Naive thymus-derived CD8-positive, alpha-beta T cell (primary cell): ENCODE data around the gene LRRC73. TPM values are rescaled to one million over a fixed set of nuclear protein-coding genes. Genes with fewer than 3 reads are reported as not detected.

ENCODE experiments used
- ATAC-seq, 2 donors: fragments of 150-1000 bp; cut with Tn5 transposase in 1 of 2; sonication (Bioruptor Pico), chemical (Tn5 transposase) in 1 of 2; 1 replicate in 1 of 2; 2 replicates in 1 of 2; pipeline ENCODE4 v1.10.0; 2021; ENCODE audit warnings: mild to moderate bottlenecking in 2 of 2, moderate library complexity in 2 of 2
- POLR2A ChIA-PET: fragments of 350-600 bp; sonication (Branson Sonifier 250); formaldehyde crosslinking; loops from one replicate; lab custom pipeline; 2021; ENCODE audit warnings: antibody characterized with exemption; lab: Charles Lee
- DNase-seq, 10 donors: peaks; one replicate each; pipeline versions ENCODE4 v3.0.0 to v3.0.0-alpha.2; 2020 to 2022
- H3K27ac Mint-ChIP-seq, 10 donors: one replicate each; pipeline ENCODE4 v1.8.0; 2020 to 2022; ENCODE audit warnings: mild to moderate bottlenecking in 10 of 10, mixed read lengths in 10 of 10, moderate library complexity in 4 of 10, inconsistent platforms in 1 of 10
- H3K27me3 Mint-ChIP-seq, 5 donors: one replicate each; pipeline ENCODE4 v1.8.0; 2021 to 2022; ENCODE audit warnings: mixed read lengths in 5 of 5
- H3K36me3 Mint-ChIP-seq, 3 donors: one replicate each; pipeline ENCODE4 v1.8.0; 2020 to 2022; ENCODE audit warnings: mixed read lengths in 3 of 3, mild to moderate bottlenecking in 2 of 3, inconsistent platforms in 1 of 3
- H3K4me1 Mint-ChIP-seq, 4 donors: one replicate each; pipeline ENCODE4 v1.8.0; 2021 to 2022; ENCODE audit warnings: mixed read lengths in 4 of 4
- H3K4me3 Mint-ChIP-seq, 10 donors: one replicate each; pipeline ENCODE4 v1.8.0; 2020 to 2022; ENCODE audit warnings: mild to moderate bottlenecking in 10 of 10, mixed read lengths in 10 of 10, moderate library complexity in 6 of 10, inconsistent platforms in 1 of 10
- H3K9me3 Mint-ChIP-seq, 9 donors: one replicate each; pipeline ENCODE4 v1.8.0; 2020 to 2022; ENCODE audit warnings: mixed read lengths in 9 of 9, mild to moderate bottlenecking in 3 of 9, inconsistent platforms in 1 of 9, moderate library complexity in 1 of 9
- polyA plus RNA-seq, 3 donors: library from polyadenylated mRNA; unstranded; fragments of 300-500 nt; fragmentation: Illumina TruSeq; gene quantifications; one replicate each; pipeline ENCODE4 v1.2.3, GENCODE V29; 2021
- total RNA-seq, 8 experiments: library from RNA in 2 of 8; stranded (reverse) in 2 of 8; gene quantifications; one replicate each; pipeline ENCODE4 v1.2.3 and lab custom pipeline; 2021 to 2026

LRRC73 gene
- total and polyA plus RNA-seq, 5 experiments from 2014 or later, result 0.41 to 0.49 TPM; not detected in 3

DNA sequence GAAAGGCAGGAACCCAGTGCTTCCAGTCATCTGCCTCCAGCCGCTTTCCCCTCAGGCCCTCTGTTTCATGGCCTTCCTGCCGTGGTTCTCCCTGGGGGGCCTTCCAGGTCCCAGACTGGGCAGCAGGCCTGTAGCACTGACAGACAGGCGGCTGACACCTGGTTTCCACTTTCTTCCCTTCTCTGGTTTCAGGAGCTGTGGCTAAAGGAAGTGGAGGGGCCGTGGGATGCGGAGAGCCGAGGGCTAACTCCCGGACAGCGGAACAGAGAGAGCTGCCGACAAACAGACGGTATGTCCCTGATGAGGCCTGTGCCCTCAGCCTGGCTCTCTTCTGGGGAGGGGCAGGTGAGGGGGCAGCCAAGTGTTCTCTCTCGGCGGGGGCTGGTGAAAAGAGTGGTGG is 12.5 kb downstream of the LRRC73 start:
- H3K27me3 Mint-ChIP-seq, result no peaks in the 10 kb centered on the region
- peaks cover 10 to 30% (median 25%) of the 10 kb centered on the region in 4 donors for H3K4me1 Mint-ChIP-seq
- H3K27ac Mint-ChIP-seq, result peak overlapping the region in 1 of 10 donors; percentile 73
- H3K9me3 Mint-ChIP-seq, result no peaks in the 10 kb centered on the region
- H3K36me3 Mint-ChIP-seq, result peaks cover 0 to 47% (median 5%) of the 10 kb centered on the region in 3 donors
- ATAC-seq (no peak), DNase-seq (no peak)
- POLR2A ChIA-PET, result interaction anchor here (2.0 kb wide), 1 partner anchor 8 kb away, joined by 4 read pairs; no protein-coding TSS in a partner anchor
- H3K4me3 Mint-ChIP-seq, result no peak overlapping the region

GRCh38 chr6:43497129-43497396 is 13.1 kb downstream of the LRRC73 start:
- H3K4me1 Mint-ChIP-seq, result peaks cover 14 to 36% (median 27%) of the 10 kb centered on the region in 4 donors
- DNase-seq (no peak), ATAC-seq (no peak)
- peak overlapping the region in 4 of 10 donors; percentile 23 to 76 (median 63) for H3K27ac Mint-ChIP-seq
- H3K9me3 Mint-ChIP-seq, result no peaks in the 10 kb centered on the region
- peaks cover 0 to 44% (median 5%) of the 10 kb centered on the region in 3 donors for H3K36me3 Mint-ChIP-seq
- POLR2A ChIA-PET, result no interaction called here
- H3K4me3 Mint-ChIP-seq, result no peak overlapping the region
- H3K27me3 Mint-ChIP-seq, result no peaks in the 10 kb centered on the region

DNA sequence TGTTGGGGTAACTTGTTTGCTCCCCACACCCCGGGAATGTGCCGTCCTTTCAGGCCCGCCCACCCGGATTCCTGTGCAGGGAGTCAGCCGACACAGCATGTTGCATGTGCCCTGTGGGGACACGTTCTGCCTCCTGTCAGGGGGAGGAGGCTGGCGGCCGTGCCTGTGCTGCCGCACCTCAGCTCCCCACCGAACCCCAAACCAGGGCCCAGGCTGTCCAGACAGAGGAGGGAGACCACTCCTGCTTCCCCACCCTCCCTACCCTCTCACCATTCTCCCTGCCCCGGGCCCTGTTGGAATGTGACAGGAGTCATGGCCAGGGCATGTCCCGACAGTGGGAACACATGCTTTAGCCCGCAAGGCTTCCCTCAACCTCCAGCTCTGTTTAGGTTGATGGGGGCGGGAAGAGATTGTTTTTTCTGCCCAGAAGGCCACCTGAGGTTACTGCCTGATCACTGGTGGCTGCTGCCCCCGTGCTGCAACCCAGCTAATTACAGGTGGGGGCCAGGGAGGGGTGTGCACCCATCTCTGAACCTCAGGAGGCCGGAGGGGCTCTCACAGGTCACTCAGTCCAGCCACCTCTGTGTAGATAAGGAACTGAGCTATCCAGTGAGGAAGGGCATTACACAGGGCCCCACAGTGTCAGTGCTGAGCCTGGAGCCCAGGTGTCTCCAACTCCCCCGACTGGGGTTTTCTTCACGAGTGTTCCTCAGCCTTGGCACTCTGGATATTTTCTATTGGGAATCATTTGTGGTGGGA is 13.6 kb downstream of the LRRC73 start:
- H3K4me1 Mint-ChIP-seq, result peaks cover 14 to 36% (median 27%) of the 10 kb centered on the region in 4 donors
- no peaks in the 10 kb centered on the region for H3K9me3 Mint-ChIP-seq
- ATAC-seq (no peak), DNase-seq (no peak)
- H3K27me3 Mint-ChIP-seq, result no peaks in the 10 kb centered on the region
- POLR2A ChIA-PET, result interaction anchor here (0.8 to 1.7 kb wide), 2 partner anchors 11 to 19 kb away, joined by 5 to 6 read pairs; partner anchors contain the start of gene TJAP1
- peaks cover 0 to 39% (median under 1%) of the 10 kb centered on the region in 3 donors for H3K36me3 Mint-ChIP-seq
- H3K4me3 Mint-ChIP-seq, result no peak overlapping the region
- peak overlapping the region in 4 of 10 donors; percentile 27 to 83 (median 75) for H3K27ac Mint-ChIP-seq

- no peaks in the 10 kb centered on the region for H3K9me3 Mint-ChIP-seq
- ATAC-seq (peak; percentile 60 to 77), DNase-seq (no peak)
- H3K36me3 Mint-ChIP-seq, result peaks cover 0 to 29% (median 0%) of the 10 kb centered on the region in 3 donors
- H3K27ac Mint-ChIP-seq, result peak overlapping the region; percentile 50 to 91 (median 84)
- peak overlapping the region in 6 of 10 donors; percentile 9 to 77 (median 34) for H3K4me3 Mint-ChIP-seq
- POLR2A ChIA-PET, result interaction anchor here (0.8 to 1.7 kb wide), 2 partner anchors 10 to 18 kb away, joined by 5 to 6 read pairs; partner anchors contain the start of gene TJAP1
- H3K4me1 Mint-ChIP-seq, result peaks cover 16 to 36% (median 27%) of the 10 kb centered on the region in 4 donors
- no peaks in the 10 kb centered on the region for H3K27me3 Mint-ChIP-seq
Observed at GRCh38 chr6:43495409-43495941, 14.7 kb downstream of the LRRC73 start.

DNA sequence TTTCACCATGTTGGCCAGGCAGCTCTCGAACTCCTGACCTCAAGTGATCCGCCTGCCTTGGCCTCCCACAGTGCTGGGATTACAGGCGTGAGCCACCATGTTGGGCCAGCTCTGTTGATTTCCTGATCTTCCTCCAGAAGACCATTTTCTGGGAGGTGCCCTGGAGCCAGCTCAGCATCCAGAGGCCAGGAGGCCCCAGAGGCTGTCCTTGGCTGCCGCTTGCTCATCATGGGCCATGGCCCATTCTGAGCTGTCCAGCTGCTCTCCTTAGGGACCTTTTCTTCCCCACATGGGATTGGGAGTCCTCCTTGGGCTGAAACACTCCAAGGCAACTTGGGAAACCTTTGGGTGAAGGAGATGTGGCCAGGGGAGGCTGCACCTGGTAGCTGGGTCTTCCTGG is 15.4 kb downstream of the LRRC73 start:
- Mint-ChIP-seq H3K4me3 (peak overlapping the region in 2 of 10 donors; percentile 30), H3K27ac (peak overlapping the region in 7 of 10 donors; percentile 80 to 91 (median 84)), H3K27me3 (no peaks in the 10 kb centered on the region), H3K9me3 (no peaks in the 10 kb centered on the region), H3K36me3 (peaks cover 0 to 22% (median 0%) of the 10 kb centered on the region in 3 donors), H3K4me1 (peaks cover 21 to 42% (median 30%) of the 10 kb centered on the region in 4 donors)
- ATAC-seq (no peak), DNase-seq (no peak)
- POLR2A ChIA-PET, result interaction anchor here (1.7 kb wide), 1 partner anchor 17 kb away, joined by 6 read pairs; the partner anchor contains the start of gene TJAP1

GRCh38 chr6:43494321-43494720 is 15.8 kb downstream of the LRRC73 start:
- peaks cover 0 to 18% (median 0%) of the 10 kb centered on the region in 3 donors for H3K36me3 Mint-ChIP-seq
- H3K27me3 Mint-ChIP-seq, result no peaks in the 10 kb centered on the region
- peak overlapping the region in 2 of 10 donors; percentile 26 to 30 for H3K4me3 Mint-ChIP-seq
- H3K4me1 Mint-ChIP-seq, result peaks cover 21 to 44% (median 30%) of the 10 kb centered on the region in 4 donors
- DNase-seq (no peak), ATAC-seq (no peak)
- H3K27ac Mint-ChIP-seq, result peak overlapping the region in 8 of 10 donors; percentile 24 to 91 (median 56)
- POLR2A ChIA-PET, result no interaction called here
- H3K9me3 Mint-ChIP-seq, result no peaks in the 10 kb centered on the region

- DNase-seq, result no peak
- POLR2A ChIA-PET, result interaction anchor here (1.7 kb wide), 1 partner anchor 38 kb away, joined by 5 read pairs; the partner anchor contains the start of gene DLK2
- Mint-ChIP-seq H3K9me3 (no peaks in the 10 kb centered on the region), H3K27me3 (no peaks in the 10 kb centered on the region), H3K27ac (peak overlapping the region in 7 of 10 donors; percentile 24 to 74 (median 44)), H3K4me1 (peaks cover 21 to 44% (median 32%) of the 10 kb centered on the region in 4 donors), H3K4me3 (peak overlapping the region in 1 of 10 donors; percentile 26), H3K36me3 (peaks cover 0 to 17% (median 0%) of the 10 kb centered on the region in 3 donors)
- ATAC-seq, result no peak
Observed at GRCh38 chr6:43493833-43494232, 16.3 kb downstream of the LRRC73 start.

DNA sequence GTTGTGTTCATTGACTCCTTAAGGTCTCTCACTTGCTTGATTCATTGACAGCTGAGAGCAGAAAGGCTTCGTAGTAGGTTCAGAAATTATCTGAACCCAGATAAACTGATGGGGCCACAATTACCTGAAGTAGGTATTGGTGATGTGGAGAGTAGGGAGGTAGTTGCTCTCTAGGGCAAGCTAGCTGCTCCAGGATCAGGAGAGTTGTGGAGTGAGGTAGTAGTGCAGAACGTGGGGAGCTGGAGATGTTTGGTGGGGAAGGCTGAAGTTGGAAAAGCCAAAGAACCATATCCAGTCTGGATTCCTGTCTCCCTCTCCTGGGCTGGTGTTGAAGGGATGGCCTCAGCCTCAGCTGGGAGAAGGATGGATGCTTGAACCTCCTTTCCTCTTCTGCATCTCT is 16.9 kb downstream of the LRRC73 start:
- Mint-ChIP-seq H3K4me1 (peaks cover 22 to 46% (median 33%) of the 10 kb centered on the region in 4 donors), H3K4me3 (no peak overlapping the region), H3K36me3 (peaks cover 0 to 15% (median 0%) of the 10 kb centered on the region in 3 donors), H3K9me3 (no peaks in the 10 kb centered on the region), H3K27ac (peak overlapping the region in 5 of 10 donors; percentile 53 to 79 (median 70)), H3K27me3 (no peaks in the 10 kb centered on the region)
- DNase-seq (no peak), ATAC-seq (no peak)
- POLR2A ChIA-PET, result interaction anchor here (1.7 kb wide), 1 partner anchor 37 kb away, joined by 5 read pairs; the partner anchor contains the start of gene DLK2

GRCh38 chr6:43492673-43493072 is 17.5 kb downstream of the LRRC73 start:
- H3K36me3 Mint-ChIP-seq, result peaks cover 0 to 14% (median 0%) of the 10 kb centered on the region in 3 donors
- no peaks in the 10 kb centered on the region for H3K9me3 Mint-ChIP-seq
- H3K4me3 Mint-ChIP-seq, result no peak overlapping the region
- peak overlapping the region in 3 of 10 donors; percentile 67 to 76 (median 76) for H3K27ac Mint-ChIP-seq
- peaks cover 23 to 49% (median 35%) of the 10 kb centered on the region in 4 donors for H3K4me1 Mint-ChIP-seq
- POLR2A ChIA-PET, result interaction anchor here (1.7 kb wide), 1 partner anchor 37 kb away, joined by 5 read pairs; the partner anchor contains the start of gene DLK2
- ATAC-seq (no peak), DNase-seq (no peak)
- no peaks in the 10 kb centered on the region for H3K27me3 Mint-ChIP-seq

GRCh38 chr6:43491750-43492661 is 18.1 kb downstream of the LRRC73 start:
- Mint-ChIP-seq H3K4me1 (peaks cover 23 to 49% (median 36%) of the 10 kb centered on the region in 4 donors), H3K27ac (peak overlapping the region in 4 of 10 donors; percentile 6 to 76 (median 72))
- ATAC-seq, result no peak

DNA sequence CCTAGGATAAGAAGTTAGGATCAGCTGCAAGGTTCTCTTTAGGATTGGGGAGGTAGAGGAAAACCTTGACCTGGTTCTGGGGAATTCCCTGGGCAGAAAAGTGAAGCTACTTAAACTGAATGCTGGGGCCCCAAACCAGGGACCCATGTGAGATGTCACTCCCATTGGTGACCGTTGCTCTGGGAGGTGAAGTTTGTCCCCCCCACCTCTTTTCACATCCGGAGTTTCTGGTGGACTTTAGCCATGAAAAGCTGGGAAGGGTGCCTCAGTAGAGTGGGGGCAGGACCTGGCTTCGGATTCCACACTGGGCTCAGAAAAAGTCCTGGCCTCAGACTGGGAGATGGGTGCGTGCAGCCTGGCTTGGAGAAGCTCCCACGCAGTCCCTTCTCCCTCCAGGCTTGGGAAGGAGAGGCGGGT is 19.6 kb downstream of the LRRC73 start:
- Mint-ChIP-seq H3K4me3 (no peak overlapping the region), H3K9me3 (no peaks in the 10 kb centered on the region), H3K27ac (peak overlapping the region in 2 of 10 donors; percentile 36 to 52), H3K4me1 (peaks cover 23 to 48% (median 33%) of the 10 kb centered on the region in 4 donors), H3K27me3 (no peaks in the 10 kb centered on the region), H3K36me3 (peaks cover 0 to 27% (median 0%) of the 10 kb centered on the region in 3 donors)
- POLR2A ChIA-PET, result interaction anchor here (1.8 to 2.2 kb wide), 2 partner anchors 8 to 12 kb away, joined by 4 to 8 read pairs; partner anchors contain the start of gene TJAP1
- DNase-seq, result no peak
- no peak for ATAC-seq

More at GRCh38 chr6:43491750-43492661, 18.1 kb downstream of the LRRC73 start:
- DNase-seq, result no peak
- no peaks in the 10 kb centered on the region for H3K27me3 Mint-ChIP-seq
- H3K36me3 Mint-ChIP-seq, result peaks cover 0 to 16% (median 0%) of the 10 kb centered on the region in 3 donors
- POLR2A ChIA-PET, result interaction anchor here (1.7 kb wide), 1 partner anchor 36 kb away, joined by 5 read pairs; the partner anchor contains the start of gene DLK2
- no peak overlapping the region for H3K4me3 Mint-ChIP-seq
- H3K9me3 Mint-ChIP-seq, result no peaks in the 10 kb centered on the region
